ENCODE measurements around the gene ZCCHC8.
"Not testable (repeated sequence)": the region's sequence is repeated elsewhere in the genome, so short reads cannot be mapped to it uniquely, and the experiment has no call there.

ZCCHC8 gene

DNA sequence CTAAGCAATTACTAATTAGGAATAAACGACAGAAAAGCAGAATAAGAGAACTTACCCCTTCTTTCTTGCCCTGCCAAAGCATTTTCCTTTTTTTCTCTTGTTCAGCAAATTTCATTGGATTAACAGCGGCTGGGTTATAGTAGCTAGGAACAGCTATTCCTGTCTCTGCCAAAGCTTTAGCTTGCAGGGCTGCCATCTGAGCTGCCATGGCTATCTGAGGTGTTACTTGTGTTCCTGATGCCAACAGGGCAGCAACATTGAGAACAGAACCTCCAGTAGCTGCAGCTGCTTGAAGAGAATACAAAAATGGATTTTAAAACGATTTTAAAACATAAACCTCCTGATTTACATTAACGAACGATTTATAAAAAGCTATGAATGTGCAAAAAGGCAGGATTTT is 7.4 kb upstream of the ZCCHC8 start:
- no peak for DNase-seq (ENCODE audit: low spot score)

DNA sequence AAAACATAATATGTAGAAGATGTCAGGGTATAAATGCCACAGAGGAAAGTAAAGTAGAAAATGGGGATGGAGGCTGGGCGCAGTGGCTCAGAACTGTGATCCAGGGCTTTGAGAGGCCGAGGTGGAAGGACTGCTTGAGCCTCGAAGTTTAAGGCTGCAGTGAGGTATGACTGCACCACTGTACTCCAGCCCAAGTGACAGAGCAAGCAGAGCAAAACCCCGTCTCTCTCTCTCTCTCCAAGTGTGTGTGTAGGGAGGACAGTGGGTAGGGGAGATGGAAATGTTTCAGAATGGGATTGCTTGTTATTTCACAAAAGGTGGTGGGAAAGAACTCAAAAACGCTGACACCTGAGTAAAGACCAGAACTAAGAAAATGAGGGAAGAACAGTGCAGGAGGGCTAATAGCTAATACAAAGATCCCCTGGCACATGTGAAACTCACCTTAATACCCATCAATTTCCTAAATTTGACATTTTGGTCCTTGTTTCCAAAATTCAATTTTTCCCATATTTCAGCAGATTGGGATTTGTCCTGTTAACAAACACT is 5.7 kb upstream of the ZCCHC8 start:
- no peak for DNase-seq (ENCODE audit: low spot score)

DNA sequence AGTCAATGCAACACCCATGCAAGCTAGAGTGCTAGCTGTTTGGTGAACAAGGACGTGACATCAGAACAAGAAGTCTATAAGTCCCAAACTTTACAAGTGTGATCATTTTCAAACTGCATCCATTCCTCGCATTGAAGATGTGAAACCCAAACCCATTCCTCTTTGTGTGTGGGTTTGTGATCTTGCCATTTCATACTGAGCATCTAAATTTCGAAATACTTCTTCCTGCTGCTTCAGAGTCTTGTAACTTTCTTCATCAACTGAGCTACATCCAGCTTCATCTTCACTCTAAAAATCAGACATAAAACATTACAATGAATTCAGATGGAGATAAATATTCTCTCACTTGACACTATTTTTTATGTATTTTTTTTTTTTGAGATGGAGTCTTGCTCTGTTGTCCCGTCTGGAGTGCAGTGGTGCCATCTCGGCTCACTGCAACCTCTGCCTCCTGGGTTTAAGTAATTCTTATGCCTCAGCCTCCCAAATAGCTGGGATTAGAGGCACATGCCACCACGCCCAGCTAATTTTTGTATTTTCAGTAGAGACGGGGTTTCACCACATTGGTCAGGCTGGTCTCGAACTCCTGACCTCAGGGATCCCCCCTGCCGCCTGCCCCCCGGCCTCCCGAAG is 4.8 kb upstream of the ZCCHC8 start:
- no peak for DNase-seq (ENCODE audit: low spot score)

DNA sequence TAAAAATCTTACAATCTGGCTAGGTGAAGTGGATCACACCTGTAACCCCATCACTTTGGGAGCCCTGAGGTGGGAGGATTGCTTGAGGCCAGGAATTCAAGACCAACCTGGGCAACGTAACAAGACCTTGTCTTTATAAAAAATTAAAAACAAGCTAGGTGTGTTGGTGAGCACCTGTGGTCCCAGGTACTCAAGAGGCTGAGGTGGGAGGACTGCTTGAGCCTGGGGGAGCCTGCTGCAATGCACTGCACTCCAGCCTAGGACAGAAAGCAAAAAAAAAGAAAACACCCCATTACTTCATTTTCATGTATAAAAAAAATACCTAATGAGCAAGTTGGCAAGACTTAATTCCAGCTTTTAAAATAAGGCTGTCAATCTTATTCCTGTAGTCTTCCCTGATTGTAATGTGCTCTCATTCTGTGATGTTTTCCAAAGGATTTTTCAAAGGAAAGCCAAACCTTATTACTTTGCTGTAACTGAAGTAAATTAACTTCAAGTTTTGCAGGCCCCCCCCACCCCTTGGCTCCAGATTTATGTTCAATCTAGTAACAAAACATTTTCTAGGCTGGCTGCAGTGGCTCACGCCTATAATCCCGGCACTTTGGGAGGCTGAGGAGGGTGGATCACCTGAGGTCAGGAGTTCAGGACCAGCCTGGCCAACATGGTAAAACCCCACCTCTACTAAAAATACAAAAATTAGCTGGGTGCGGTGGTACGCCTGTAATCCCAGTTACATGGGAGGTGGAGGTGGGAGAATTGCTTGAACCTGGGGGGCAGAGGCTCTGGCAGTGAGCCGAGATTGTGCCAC is 3.3 kb upstream of the ZCCHC8 start:
- DNase-seq (ENCODE audit: low spot score): no peak

DNA sequence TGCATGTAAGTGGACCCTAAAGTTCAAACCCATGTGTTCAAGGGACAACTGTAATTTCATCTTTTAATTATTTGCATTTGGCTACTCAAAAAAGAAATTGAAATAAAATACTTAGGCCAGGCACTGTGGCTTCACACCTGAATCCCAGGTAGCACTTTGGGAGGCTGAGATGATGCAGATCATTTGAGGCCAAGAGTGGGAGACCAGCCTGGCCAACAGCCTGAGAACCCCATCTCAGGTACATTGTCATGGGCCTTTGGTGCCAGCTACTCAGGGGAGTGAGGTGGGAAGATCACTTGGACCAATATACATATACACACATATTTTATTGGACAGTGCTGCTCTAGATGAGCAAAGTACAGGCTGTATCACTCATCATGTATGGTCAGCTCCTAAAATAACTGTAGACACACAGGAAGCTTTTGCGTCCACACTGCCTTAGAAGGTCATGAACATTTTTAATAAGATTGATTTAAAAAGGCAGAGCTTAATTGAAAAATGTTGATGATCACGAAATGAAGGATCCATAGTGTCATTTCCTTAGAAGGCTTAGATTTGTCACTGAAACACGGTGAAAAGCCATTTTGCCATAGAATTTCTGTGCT is 2.5 kb upstream of the ZCCHC8 start:
- no peak for DNase-seq (ENCODE audit: low spot score)

DNA sequence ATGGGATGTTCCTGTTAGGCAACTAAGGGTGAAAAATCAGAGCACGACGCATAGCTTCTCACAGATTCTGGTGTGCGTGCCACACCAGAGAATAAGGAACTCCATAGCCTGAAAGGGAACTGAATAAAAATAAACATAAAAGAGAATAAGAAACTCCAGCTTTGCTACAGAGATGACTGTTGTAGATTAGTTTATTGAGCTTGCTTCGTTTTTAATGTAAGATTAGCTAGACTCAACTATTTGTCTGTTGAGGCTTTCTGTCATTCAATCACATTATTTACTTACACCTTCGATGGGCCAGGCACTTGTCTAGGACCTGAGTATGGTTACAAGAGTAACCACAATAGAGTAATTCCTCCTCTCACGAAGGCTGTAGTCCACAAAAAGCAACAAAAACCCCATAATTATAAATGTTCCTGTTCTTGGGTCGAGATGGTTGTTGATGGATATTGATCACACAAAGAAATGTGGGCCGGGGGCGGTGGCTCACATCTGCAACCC is 807 bp upstream of the ZCCHC8 start:
- no peak for DNase-seq (ENCODE audit: low spot score)

DNA sequence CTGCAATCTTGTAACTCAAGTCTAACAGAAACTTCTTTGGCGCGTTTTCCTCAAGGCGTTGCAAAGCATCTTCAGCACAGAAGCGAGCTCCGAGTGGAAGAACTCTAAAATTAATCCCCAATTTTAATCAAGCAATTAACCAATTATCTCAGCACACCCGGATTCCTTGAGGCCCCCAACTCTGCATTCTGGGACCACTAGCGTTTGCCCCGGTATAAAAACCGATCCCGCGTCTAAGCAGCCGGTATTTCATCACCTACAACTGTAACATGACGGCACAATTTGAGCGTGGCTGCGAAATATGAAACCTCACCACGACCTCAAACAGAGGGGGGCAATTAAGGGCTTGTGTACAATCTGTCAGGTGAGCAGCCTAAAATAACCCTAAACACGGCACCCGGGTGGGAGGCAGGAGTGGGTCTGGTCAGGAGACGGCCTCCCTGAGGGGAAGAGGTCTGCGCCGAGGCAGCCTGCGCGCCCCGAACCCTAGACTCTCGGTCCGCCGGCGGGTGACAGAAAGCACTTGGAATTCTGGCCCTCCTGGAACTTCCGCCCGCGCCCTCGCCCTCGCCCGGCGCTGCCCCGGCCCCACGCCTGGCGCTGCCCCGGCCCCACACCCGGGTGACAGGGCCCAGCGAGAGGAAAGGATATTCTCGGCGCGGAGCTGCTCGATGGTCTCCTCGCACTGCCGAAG is 594 bp downstream of the ZCCHC8 start:
- peak; percentile 38 for DNase-seq (ENCODE audit: low spot score)

DNA sequence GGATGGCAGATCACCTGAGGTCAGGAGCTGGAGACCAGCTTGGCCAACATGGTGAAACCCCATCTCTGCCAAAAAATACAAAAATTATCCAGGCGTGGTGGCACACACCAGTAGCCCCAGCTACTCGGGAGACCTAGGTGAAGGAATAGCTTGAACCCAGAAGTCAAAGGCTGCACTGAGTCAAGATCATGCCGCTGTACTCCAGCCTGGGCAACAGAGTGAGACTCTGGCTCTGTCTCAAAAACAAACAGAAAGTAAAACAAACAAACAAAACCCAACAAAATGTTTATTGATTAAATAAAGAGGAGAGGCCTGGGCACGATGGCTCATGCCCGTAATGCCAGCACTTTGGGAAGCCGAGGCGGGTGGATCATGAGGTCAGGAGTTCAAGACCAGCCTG is 5.5 kb downstream of the ZCCHC8 start:
- no peak for DNase-seq (ENCODE audit: low spot score)

DNA sequence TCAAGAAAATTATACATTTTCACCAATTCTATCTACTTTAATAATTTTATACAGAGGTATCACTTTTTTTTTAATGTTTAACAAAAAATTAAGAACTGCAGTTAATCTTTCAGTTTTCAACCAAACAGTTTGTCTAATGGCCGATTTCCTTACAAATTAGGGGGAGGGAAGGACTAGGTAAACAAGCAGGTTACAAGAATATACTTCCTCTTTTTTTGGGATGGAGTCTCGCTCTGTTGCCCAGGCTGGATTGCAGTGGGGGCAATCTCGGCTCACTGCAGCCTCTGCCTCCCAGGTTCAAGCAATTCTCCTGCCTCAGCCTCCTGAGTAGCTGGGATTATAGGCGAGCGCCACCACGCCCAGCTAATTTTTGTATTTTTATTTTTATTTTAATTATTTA is 7.5 kb downstream of the ZCCHC8 start:
- DNase-seq (ENCODE audit: low spot score): not testable (repeated sequence)

DNA sequence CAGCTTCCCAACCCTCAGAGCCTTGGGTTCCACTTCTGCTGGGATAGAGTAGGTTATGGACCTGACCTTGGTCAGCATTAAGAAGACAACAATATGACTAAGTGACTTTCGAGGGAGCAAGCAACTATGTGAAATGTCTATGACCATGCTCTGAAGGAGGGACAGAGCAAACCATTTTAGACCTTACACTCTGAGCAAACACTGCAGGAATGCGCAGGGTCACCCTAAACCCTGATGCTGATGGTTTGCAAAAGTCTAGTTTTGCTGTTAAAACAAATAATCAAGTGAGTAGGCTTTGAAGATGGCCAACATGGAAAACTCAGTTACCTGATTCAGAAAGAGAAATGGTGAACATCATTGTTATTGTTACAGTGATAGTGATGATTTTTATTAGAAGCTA is 8.7 kb downstream of the ZCCHC8 start:
- no peak for DNase-seq (ENCODE audit: low spot score)

DNA sequence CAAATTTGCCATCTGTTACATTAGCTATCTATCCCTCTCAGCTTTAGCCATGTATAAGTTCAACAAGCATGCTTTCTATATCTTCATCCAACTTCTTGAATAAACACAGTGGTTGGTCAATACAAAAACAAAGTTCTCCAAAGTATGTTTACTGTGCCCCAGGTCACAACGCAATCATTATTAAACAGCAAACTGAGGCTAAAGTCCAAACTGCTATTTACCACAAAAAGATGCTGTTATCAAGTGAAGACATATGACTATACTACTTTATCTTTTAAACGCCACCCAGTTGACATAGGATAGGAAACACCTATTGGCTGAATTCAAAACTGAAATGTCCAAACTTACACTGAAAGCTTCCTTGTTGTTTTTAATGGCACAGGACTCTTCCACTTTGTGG is 11.7 kb downstream of the ZCCHC8 start:
- DNase-seq (ENCODE audit: low spot score): peak; percentile 19

DNA sequence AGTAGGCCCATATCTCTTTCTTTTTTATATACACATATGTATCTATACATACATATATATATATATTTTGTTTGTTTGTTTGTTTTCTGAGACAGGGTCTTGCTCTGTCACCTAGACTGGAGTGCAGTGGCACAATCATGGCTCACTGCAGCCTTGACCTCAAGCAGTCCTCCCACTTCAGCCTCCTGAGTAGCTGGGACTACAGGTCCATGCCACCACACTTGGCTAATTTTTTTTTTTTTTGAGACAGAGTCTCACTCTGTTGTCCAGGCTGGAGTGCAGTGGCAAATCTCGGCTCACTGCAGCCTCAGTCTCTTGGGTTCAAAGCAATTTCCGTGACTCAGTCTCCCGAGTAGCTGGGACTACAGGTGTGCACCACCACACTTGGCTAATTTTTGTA is 12.9 kb downstream of the ZCCHC8 start:
- DNase-seq (ENCODE audit: low spot score): not testable (repeated sequence)

DNA sequence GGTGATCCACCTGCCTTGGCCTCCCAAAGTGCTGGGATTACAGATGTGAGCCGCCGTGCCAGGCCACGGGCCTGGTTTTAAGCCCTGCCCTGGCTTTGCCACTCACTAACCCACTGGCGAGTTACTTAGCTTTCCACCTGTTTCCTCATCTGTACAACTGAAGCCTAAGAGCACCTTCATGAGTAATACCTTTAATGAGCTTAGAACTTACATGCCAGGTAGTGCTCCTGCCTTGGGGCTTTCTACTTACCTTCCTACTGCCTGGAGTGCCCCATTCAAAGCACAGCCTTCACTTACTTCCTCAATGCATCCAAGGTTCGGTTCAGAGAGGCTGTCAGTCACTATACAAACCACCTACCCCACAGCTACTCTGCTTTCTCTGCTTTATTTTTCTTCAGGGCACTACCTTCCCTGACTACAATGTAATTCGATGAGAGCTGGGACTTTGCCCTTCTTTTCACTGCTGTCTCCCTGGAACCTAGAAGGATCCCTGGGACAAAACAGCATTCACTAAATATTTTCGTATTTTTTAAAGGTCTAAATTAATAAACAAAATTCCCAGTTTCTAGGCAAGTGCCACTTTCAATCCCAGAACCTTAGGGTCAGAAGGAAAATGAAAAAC is 13.8 kb downstream of the ZCCHC8 start:
- no peak for DNase-seq (ENCODE audit: low spot score)

DNA sequence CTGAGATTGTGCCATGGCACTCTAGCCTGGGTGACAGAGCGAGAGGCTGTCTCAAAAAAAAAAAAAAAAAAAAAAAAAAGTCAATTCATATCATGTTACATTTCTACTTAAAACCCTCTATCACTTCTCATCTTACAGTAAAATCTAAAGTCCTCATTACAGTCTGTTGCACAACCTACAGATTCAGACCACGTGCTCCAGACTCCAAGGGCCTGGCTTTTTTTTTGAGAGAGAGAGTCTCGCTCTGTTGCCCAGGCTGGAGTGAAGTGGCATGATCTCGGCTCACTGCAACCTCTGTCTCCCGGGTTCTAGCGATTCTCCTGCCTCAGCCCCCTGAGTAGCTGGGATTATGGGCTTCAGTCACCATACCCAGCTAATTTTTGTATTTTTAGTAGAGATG is 14.4 kb downstream of the ZCCHC8 start:
- not testable (repeated sequence) for DNase-seq (ENCODE audit: low spot score)

DNA sequence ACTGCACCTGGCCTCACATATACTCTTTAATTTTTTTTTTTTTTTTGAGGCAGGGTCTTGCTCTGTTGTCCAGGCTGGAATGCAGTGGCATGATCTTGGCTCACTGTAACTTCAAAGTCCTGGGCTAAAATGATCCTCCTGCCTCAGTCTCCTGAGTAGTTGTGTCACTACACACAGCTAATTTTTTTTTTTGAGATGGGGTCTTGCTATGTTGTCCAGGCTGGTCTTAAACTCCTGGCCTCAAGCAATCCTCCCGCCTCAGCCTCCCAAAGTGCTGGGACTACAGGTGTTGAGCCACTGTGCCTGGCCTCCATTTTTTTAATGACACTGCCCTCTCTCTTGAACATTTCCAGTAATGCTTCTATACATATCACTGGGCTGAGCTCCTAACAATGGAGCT is 16.3 kb downstream of the ZCCHC8 start:
- not testable (repeated sequence) for DNase-seq (ENCODE audit: low spot score)

DNA sequence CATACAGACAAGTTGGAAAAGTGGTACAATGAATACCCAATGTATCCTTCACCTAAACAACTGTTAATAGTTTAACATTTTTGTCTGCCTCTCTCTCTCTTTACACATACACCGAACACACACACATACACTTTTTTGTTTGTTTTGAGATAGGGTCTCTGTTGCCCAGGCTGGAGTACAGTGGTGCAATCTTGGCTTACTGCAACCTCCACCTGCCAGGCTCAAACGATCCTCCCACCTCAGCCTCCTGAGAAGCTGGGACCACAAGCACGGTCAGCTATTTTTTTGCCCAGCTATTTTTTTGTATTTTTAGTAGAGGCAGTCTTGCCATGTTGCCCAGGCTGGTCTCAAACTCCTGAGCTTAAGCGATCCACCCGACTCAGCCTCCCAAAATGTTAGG is 16.8 kb downstream of the ZCCHC8 start:
- DNase-seq (ENCODE audit: low spot score): no peak

DNA sequence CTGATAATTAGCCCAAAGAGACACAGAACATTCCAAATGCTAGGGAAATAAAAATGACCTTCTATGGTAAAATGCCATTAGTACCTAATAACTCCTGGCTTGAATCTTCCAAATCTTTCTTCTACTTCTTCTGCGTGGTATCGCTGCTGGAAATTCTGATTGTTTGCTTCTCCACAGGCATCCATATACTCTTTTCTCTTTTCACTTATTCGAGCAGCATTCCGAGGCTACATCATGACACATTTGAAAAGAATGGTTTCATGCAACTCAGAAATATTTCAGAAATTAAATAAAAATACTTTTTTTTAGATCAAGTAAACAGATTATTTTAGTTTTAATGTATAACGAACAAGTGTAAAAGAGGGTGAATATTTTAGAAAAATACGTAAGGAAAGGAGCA is 18.9 kb downstream of the ZCCHC8 start:
- no peak for DNase-seq (ENCODE audit: low spot score)

DNA sequence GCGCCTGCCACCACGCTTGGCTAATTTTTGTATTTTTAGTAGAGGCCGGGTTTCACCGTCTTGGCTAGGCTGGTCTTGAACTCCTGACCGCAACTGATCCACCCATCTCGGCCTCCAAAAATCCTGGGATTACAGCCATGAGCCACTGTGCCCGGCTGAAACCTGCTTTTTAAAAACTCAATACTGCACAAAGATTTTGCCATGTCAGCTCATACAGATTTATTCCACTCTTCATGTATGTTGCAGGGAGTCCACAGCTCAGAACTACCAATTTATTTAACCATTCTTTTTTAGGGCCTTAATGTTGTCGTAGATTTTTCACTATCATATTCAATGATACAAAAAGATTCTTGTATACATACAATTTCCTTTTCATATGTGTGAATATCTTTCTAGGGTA is 20.0 kb downstream of the ZCCHC8 start:
- DNase-seq (ENCODE audit: low spot score): no peak

DNA sequence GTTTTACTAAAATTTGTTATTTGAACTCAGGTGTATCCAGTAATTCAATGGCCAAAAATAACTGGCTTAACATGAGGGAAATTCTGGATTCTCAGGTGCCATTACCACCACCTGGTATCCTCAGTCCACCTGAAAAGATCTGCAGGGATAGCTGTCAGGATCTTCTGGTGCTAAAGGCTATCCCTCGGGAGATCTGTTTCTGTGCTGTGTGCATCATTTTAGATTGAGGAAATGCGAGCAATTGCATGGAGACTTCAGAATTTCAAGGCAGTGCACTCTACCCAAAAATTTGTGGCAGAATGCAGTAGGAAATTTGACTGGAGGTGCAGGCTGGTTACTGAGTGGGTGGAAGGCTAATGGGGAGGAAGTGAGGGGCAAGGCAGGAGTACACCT is 26.4 kb downstream of the ZCCHC8 start:
- DNase-seq (ENCODE audit: low spot score): no peak

DNA sequence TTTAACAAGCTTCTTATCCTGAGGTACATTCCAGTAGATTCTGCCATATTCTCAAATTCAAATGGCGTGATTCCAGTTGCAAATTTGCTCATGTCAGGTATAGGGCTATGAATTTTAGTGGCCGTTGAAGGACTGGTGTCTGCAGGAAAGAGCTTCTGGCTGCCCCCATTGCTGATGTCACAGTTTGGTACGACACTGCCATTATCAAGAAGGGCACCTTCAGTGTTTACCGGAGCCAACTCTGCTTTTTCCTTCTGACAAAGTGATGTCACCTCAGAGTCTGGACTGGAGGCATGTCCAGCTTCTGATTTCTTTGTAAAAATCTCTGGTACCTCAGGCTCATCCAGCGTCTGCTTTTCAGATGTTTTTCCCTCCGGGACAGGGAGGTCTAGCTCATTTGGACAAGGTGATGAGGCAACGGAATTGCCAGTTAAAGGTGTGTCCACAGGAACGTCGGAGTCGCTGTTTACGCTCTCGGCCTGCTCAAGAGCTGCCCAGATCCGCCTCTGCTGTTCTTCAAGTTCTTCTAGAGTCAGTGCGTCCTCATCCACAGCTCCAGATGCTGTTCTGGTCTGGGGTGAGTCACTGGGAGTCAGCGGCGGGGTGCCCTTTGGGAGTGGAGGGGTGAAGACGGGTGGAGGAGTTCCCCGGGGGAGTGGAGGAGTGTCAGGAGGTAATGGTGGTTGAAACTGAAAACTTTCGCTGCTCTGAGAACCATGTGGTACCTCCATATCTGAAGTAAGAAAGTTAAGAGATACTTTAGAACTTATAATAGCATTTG is 27.0 kb downstream of the ZCCHC8 start:
- no peak for DNase-seq (ENCODE audit: low spot score)

Data from HuH-7 (cell line).